Measurements from ENCODE around the gene SLC35F4. TPM values are rescaled to one million over a fixed set of nuclear protein-coding genes. Genes with fewer than 3 reads are reported as not detected.

SLC35F4 gene
- total RNA-seq, 1 experiment from 2014 or later: not detected

DNA sequence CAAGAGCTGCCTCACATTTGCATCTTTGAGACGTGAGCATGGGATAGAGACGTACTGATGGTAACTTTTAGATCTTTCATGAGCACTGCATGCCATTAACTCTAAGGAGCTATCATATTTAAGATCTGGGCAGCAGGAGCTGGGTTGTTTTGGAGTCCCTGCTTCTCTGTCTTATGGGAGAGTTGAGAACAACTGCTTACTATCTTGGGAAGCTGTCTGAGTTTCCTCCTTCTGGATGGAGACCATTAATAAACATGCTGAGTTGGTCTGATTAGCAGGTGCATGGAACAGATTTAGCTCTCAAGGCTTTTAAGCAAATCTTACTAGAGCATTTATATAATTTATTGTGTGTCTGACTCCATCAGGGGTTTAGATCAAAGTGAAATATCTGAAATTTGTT is 252.9 kb downstream of the SLC35F4 start:
- Histone ChIP-seq H2AFZ (ENCODE audit: low read depth, low read length, poor library complexity, severe bottlenecking) (no peak overlapping the region), H3K36me3 (ENCODE audit: control insufficient read depth in 1 of 2, insufficient read depth in 2 of 2, low read length in 2 of 2) (no peaks in the 10 kb centered on the region), H3K79me2 (ENCODE audit: insufficient read depth, low read length) (no peaks in the 10 kb centered on the region), H3K27me3 (ENCODE audit: insufficient read depth, low read length) (peaks cover 74% of the 10 kb centered on the region), H3K4me1 (ENCODE audit: control insufficient read depth in 1 of 2, insufficient read depth in 2 of 2, low read length in 2 of 2) (no peaks in the 10 kb centered on the region), H3K9me3 (ENCODE audit: control insufficient read depth in 1 of 2, insufficient read depth in 1 of 2, low read depth in 1 of 2, low read length in 2 of 2) (no peaks in the 10 kb centered on the region), H4K20me1 (ENCODE audit: insufficient read depth) (no peaks in the 10 kb centered on the region), H3K4me3 (replicated peaks in 1 of 2; ENCODE audit: low read depth in 1 of 2, low read length in 2 of 2) (no peak overlapping the region), H3K9me2 (ENCODE audit: insufficient read depth) (no peaks in the 10 kb centered on the region), H3K9ac (ENCODE audit: low read length) (no peak overlapping the region), H3K4me2 (ENCODE audit: low read length) (no peak overlapping the region), H3K27ac (ENCODE audit: low read depth, low read length) (no peak overlapping the region)
- no TSS peak for BruUV-seq (replicated peaks)
- TF ChIP-seq POLR2AphosphoS5 (IDR thresholded peaks at IDR 0.05; ENCODE audit: low read depth, low read length) (no peak), ZFX (IDR thresholded peaks at IDR 0.05) (no peak), ZNF274 (IDR thresholded peaks at IDR 0.05; ENCODE audit: low read depth, low read length) (no peak), CEBPB (IDR thresholded peaks at IDR 0.05; ENCODE audit: low read depth) (no peak), RAD21 (IDR thresholded peaks at IDR 0.05; ENCODE audit: low read depth) (no peak), EZH2 (IDR thresholded peaks at IDR 0.05) (no peak), CBX3 (IDR thresholded peaks at IDR 0.05; ENCODE audit: low read depth) (no peak), POLR2A (IDR thresholded peaks at IDR 0.05; ENCODE audit: borderline replicate concordance, extremely low read depth, insufficient read depth, insufficient read length) (no peak), SIN3A (IDR thresholded peaks at IDR 0.05; ENCODE audit: low read depth) (no peak)
- TF ChIP-seq, protein P1, sequence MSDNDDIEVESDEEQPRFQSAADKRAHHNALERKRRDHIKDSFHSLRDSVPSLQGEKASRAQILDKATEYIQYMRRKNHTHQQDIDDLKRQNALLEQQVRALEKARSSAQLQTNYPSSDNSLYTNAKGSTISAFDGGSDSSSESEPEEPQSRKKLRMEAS (IDR thresholded peaks at IDR 0.05): no peak
- TF ChIP-seq, protein P2, sequence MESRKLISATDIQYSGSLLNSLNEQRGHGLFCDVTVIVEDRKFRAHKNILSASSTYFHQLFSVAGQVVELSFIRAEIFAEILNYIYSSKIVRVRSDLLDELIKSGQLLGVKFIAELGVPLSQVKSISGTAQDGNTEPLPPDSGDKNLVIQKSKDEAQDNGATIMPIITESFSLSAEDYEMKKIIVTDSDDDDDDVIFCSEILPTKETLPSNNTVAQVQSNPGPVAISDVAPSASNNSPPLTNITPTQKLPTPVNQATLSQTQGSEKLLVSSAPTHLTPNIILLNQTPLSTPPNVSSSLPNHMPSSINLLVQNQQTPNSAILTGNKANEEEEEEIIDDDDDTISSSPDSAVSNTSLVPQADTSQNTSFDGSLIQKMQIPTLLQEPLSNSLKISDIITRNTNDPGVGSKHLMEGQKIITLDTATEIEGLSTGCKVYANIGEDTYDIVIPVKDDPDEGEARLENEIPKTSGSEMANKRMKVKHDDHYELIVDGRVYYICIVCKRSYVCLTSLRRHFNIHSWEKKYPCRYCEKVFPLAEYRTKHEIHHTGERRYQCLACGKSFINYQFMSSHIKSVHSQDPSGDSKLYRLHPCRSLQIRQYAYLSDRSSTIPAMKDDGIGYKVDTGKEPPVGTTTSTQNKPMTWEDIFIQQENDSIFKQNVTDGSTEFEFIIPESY (IDR thresholded peaks at IDR 0.05; ENCODE audit: extremely low read depth, insufficient replicate concordance, low read length): no peak
- TF ChIP-seq, protein P3, sequence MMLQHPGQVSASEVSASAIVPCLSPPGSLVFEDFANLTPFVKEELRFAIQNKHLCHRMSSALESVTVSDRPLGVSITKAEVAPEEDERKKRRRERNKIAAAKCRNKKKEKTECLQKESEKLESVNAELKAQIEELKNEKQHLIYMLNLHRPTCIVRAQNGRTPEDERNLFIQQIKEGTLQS (IDR thresholded peaks at IDR 0.05): no peak
- ATAC-seq (no peak), DNase-seq (ENCODE audit: low read depth, low spot score) (no peak)
- intact Hi-C loops (cut with micrococcal nuclease): no loop called here
- POLR2A ChIA-PET: no interaction called here
- CTCF ChIA-PET: no interaction called here
- RAD21 ChIA-PET (ENCODE audit: low non-redundant PET in 1 of 2, low total read pairs in 2 of 2, uncharacterized antibody in 2 of 2, unreplicated experiment in 2 of 2): no interaction called here
